GM12874 (cell line): ENCODE data around the gene ZNF683.

Experiments
- CTCF ChIP-seq: IDR thresholded peaks from 2 replicates; pipeline ENCODE4 v1.5.1; 2011; ENCODE audit warnings: low read depth, mild to moderate bottlenecking, control low read depth, low read length, moderate library complexity; ENCODE audit not compliant: insufficient read depth

ZNF683 gene

GRCh38 chr1:26354972-26355371, 17.6 kb downstream of the ZNF683 start:
- TF ChIP-seq CTCF = no peak

DNA sequence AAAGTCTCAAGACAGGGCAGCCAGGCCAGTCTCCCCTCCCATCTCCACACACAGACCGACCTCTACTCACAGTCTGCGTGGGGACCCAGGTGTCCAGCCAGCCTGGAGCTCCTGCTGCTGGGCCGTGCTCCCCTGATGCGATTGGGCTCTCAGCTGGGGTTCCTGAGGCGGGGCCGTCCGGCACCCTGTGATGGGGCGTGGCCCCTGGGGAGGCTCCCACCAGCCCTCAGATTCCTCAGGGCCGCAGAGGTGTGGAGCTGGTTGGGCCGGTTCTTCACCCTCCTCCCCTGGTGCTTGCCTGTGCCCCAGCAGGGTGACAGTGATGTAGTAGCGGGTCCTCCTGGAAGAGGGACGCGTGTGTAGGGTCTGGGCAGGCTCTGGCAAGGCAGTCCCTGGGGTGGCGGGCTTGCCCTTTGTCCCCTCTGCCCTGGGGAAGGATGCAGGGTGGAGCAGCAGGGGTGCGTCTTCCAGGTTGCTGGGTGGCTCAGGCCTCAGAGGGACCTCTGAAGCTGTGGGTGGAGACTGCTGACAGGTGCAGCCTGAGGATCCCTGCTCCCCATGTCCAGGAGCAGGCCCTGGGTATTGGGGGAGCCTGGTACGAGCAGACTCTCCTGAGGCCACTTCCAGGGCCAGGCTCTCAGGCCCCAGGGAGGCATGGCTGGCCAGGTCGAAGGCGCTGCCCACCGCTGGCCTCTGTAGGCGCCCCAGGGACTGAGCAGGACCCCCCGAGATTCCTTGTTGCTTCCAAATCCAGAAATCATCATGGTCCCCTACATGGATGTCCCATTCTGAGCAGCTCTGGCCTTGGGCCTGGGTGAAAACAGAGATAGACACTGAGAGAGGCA, 18.4 kb downstream of the ZNF683 start, which contains the start of gene CRYBG2:
TSS of gene CRYBG2 (minus strand) at position 155 of the 845 bp plus-strand sequence. CDS start 7,473 bp downstream, outside the sequence.
- no peak for TF ChIP-seq CTCF

- no peak for TF ChIP-seq CTCF
Measured at GRCh38 chr1:26353210-26353859, 19.2 kb downstream of the ZNF683 start.

- TF ChIP-seq CTCF = no peak
Measured at GRCh38 chr1:26352338-26352679, 20.2 kb downstream of the ZNF683 start.

DNA sequence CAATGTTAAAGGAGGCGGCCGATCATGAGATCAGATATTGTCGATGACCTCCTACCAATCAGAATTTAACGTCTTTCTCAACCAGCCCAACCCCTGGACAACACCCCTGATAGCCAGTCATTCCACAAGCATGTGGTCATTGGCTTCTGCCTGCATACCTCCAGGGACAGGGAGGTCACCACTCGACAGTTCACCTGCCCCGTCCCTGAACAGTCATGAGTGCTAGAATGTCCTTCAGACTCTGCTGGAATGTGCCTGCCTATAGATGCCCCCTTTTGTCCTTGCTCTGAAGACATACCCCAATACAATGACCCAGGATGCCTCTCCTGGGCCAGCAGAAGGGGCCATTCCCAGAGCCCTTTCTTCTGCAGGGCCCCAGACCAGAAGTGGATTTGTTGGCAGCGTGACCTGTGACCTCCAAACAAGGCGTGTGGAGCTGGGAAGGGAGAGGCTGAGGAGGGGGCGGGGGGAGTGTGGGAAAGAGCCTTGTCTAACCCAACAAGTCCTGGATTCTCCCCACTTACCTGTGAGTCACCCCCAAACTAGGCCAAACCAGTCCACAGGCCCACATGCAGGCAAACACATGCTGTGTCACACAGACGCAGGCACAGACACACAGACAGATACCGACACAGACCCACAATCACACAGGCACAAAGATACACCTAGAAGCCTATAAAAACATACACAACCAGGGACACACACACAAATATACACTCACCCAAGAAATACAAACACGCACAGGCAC, 20.8 kb downstream of the ZNF683 start:
- TF ChIP-seq CTCF = no peak

DNA sequence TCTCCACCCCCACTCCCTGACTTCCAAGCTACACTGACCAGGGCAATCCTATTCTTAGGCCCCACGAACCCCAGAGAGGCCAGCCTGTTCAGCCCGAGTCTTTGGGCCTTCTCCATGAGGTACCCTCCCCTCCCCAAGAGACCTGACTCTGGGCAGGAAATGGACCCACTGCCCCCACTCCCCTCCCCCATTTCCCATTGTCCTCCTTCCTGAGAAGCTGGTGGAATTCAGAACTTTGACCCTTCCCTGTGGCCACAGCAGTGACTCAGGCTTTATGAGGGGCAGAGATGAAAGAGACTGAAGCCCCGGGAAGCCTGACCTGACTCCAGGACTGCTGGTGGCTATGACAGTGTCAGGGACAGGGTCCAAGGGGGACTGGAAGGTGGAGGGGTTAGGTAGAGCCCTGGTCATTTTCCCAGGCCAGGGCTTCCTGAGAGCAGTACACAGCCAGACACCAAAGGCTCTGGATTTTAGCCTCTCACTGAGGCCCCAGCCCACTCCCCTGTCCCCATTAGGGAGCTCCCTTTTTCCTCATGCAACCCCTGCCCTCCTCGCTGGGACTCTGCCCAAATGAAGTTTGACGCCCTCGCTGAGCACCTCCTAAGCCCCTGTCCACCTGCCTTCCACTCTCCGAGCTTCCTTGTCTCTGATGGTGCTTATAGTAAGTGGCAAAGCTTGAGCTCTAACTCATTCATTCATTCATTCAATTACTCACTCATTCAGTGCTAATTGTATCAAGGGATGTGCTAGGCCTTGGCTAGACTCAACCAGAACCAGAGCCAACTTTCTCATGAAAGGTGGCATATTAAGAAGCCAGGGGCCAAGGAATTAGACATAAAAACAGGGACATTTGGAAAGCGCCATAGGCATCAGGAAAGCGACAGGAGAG, 21.6 kb downstream of the ZNF683 start:
- no peak for TF ChIP-seq CTCF

DNA sequence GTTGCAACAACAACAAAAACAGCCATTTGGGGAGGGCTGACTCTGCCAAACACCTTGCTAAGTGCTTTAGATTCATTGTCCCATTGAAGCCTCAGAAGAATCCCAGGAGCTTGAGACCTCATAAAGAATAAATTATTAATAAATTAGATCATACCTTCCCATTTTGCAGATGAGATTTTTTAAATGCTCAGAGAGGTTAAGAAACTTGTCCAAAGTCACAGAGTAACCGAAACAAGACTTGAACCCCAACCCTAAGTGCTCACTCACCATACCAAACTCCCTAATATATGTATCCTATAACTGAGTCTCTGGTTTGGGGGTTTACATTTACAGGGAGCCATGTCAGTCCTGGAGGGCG, 22.2 kb downstream of the ZNF683 start:
- TF ChIP-seq CTCF = no peak
